T47D (cell line): ENCODE data around the gene CCDC175.

ENCODE experiments used
- DNase-seq, 2 experiments: peaks; one replicate each; pipeline versions ENCODE4 v3.0.0 to v3.0.0-alpha.2; 2011 to 2012; ENCODE audit warnings: low read depth in 1 of 2, low spot score in 1 of 2
- JUND ChIP-seq: IDR thresholded peaks from 2 replicates; pipeline ENCODE4 v1.6.1; 2012; ENCODE audit warnings: low read depth
- in situ Hi-C: cut with HindIII; loops from 2 replicates; pipeline ENCODE4 v1.10.0; 2016; ENCODE audit warnings: low sequenced_read_pairs, low pct_unique_long_range_greater_than_20kb

Gene CCDC175

GRCh38 chr14:59484639-59485175 lies 91.9 kb downstream of the CCDC175 start:
- no peak for TF ChIP-seq JUND
- DNase-seq: no peak

GRCh38 chr14:59483819-59484638 lies 92.6 kb downstream of the CCDC175 start, which contains the start of the genes JKAMP and L3HYPDH:
JKAMP (plus strand) TSS chr14:59484517; CDS start chr14:59484590, 73 bp downstream.
L3HYPDH (minus strand) TSS chr14:59484408; CDS start chr14:59484316, 92 bp downstream.
- peak; percentile 94 to 97 for DNase-seq
- TF ChIP-seq JUND: no peak
- in situ Hi-C loops: no loop called here

More at GRCh38 chr14:59484639-59485175, 91.9 kb downstream of the CCDC175 start:
- in situ Hi-C loops: no loop called here

- TF ChIP-seq JUND: no peak
- in situ Hi-C loops: no loop called here
- no peak for DNase-seq
Measured at GRCh38 chr14:59483363-59483762, 93.2 kb downstream of the CCDC175 start.

GRCh38 chr14:59482541-59483331 lies 93.9 kb downstream of the CCDC175 start:
- no peak for TF ChIP-seq JUND
- in situ Hi-C loops: no loop called here
- peak in 1 of 2 experiments; percentile 14 for DNase-seq

GRCh38 chr14:59481871-59482540 lies 94.6 kb downstream of the CCDC175 start:
- in situ Hi-C loops: no loop called here
- no peak for DNase-seq
- TF ChIP-seq JUND: no peak

- no peak for TF ChIP-seq JUND
- DNase-seq: no peak
- in situ Hi-C loops: no loop called here
Measured at GRCh38 chr14:59481407-59481806, 95.2 kb downstream of the CCDC175 start.

GRCh38 chr14:59480166-59480565 lies 96.4 kb downstream of the CCDC175 start:
- DNase-seq: no peak
- TF ChIP-seq JUND: no peak
- in situ Hi-C loops: no loop called here

- no peak for DNase-seq
- in situ Hi-C loops: no loop called here
Measured at GRCh38 chr14:59478540-59478939, 98.1 kb downstream of the CCDC175 start.

GRCh38 chr14:59475709-59476108 lies 100.9 kb downstream of the CCDC175 start:
- in situ Hi-C loops: no loop called here
- TF ChIP-seq JUND: no peak
- no peak for DNase-seq

More at GRCh38 chr14:59478540-59478939, 98.1 kb downstream of the CCDC175 start:
- no peak for TF ChIP-seq JUND

- in situ Hi-C loops: no loop called here
- no peak for TF ChIP-seq JUND
- DNase-seq: no peak
Measured at GRCh38 chr14:59474172-59474571, 102.4 kb downstream of the CCDC175 start.

- no peak for DNase-seq
- TF ChIP-seq JUND: no peak
- in situ Hi-C loops: no loop called here
Measured at GRCh38 chr14:59465316-59466135, 111.1 kb downstream of the CCDC175 start, which contains the start of gene GPR135. GPR135 (minus strand) TSS chr14:59465380; CDS start chr14:59465226, 154 bp downstream.
